Cerebellar cortex (tissue), 1 donor: ENCODE data around the gene PNMA6A.
"Not testable (repeated sequence)": the region's sequence is repeated elsewhere in the genome, so short reads cannot be mapped to it uniquely, and the experiment has no call there.

Experiments used
- DNase-seq: peaks from one replicate; pipeline ENCODE4 v3.0.0-alpha.2; 2015; ENCODE audit warnings: low spot score

Gene PNMA6A

DNA sequence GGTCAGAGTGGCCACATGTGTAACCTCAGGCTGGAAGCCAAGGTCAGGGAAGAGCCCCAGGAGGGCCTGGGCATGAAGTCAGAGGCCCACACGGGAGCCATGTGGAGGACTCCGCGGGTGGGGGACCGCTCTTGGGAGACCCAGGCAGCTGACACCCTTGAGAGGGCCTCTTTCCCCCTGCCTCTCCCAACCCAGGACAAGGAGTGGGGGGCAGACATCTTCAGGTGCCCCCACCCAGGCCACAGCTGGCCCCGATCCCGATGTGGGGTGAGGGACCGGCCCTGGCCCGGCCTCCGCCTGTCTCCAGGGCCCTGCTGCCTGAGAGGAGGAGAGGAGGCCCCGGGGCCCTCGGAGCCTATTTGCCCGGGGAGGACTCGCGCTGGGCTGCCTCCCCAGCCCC lies 3.1 kb downstream of the PNMA6A start:
- DNase-seq: no peak

GRCh38 chrX:153077437-153078135 lies 5.3 kb downstream of the PNMA6A start:
- not testable (repeated sequence) for DNase-seq

GRCh38 chrX:153083238-153083923 lies 11.1 kb downstream of the PNMA6A start:
- DNase-seq: not testable (repeated sequence)

DNA sequence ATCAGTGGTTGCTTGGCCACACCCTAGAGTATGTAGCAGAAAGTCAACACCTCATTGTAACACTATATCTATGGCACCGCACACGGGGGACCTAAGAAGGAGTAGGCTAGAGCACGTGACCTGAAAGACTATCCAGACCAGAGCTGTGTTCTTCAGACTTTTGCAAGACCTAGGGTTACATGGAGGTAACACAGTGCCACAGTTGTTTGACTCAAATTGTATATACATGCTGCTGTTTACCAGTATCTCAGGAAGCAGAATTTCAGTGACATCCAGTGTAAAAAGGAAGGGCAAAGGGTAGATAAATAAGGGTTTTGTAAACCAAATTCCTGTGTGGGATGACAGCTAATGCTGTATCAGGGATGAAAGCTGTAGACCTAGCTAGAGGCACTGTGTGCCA lies 30.2 kb downstream of the PNMA6A start:
- DNase-seq: no peak

DNA sequence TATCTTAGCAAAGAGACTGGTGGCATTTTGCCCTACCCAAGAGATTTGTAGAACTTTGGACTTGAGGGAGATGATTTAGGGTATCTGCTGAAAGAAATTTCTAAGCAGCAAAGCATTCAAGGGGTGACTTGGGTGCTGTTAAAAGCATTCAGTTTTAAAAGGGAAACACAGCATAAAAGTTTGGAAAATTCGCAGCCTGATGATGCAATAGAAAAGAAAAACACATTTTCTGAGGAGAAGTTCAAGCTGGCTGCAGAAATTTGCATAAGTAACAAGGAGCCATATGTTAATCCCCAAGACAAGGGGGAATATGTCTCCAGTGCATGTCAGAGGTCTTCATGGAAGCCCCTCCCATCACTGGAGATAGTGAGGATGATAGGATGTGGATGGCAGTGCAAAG lies 32.7 kb downstream of the PNMA6A start:
- not testable (repeated sequence) for DNase-seq

GRCh38 chrX:153106092-153106801 lies 34.0 kb downstream of the PNMA6A start:
- DNase-seq: not testable (repeated sequence)

DNA sequence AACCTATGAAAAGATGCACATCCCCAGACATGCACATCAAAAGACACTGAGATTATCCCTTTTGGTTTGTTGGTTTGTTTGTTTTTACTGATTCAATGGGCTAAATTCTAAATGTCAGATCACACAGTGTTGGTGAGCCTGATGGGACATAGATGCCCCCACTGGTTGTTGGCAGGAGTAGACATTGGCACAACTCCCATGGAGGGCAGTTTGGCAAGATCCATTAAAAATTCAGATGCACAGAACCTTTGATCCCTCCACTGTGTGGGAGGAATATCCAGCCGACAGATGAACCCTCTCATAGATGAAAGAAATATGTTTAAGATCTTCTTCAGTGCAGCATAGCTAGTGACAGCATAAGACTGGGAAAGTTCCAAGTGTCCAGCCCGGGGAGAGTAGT lies 38.5 kb downstream of the PNMA6A start:
- DNase-seq: not testable (repeated sequence)

- DNase-seq: not testable (repeated sequence)
These were observed 41.6 kb downstream of the PNMA6A start for GRCh38 chrX:153113851-153114250.

DNA sequence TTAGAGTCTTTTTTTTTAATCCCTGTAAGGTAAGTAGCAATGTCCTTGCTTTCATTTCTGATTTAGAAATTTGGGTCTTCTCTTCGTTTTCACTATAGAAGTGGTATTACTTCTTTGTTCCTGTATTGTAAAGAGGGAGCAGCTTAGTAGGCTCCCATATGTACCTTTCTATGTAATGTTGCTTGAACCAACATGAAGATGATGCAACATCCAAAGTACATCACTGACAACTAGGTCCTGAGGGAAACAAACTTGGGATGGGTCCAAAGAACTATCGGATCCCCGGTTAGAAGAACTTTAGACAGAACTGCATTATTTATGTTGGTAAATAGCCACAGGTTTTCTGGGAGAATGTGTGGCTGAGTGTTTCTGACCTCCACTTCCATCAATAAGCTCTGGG lies 45.5 kb downstream of the PNMA6A start:
- not testable (repeated sequence) for DNase-seq

- not testable (repeated sequence) for DNase-seq
These were observed 48.0 kb downstream of the PNMA6A start for GRCh38 chrX:153120230-153120629.

GRCh38 chrX:153123468-153123867 lies 51.2 kb downstream of the PNMA6A start:
- not testable (repeated sequence) for DNase-seq
